ENCODE data around the gene SPATA2L.

The SPATA2L gene

DNA sequence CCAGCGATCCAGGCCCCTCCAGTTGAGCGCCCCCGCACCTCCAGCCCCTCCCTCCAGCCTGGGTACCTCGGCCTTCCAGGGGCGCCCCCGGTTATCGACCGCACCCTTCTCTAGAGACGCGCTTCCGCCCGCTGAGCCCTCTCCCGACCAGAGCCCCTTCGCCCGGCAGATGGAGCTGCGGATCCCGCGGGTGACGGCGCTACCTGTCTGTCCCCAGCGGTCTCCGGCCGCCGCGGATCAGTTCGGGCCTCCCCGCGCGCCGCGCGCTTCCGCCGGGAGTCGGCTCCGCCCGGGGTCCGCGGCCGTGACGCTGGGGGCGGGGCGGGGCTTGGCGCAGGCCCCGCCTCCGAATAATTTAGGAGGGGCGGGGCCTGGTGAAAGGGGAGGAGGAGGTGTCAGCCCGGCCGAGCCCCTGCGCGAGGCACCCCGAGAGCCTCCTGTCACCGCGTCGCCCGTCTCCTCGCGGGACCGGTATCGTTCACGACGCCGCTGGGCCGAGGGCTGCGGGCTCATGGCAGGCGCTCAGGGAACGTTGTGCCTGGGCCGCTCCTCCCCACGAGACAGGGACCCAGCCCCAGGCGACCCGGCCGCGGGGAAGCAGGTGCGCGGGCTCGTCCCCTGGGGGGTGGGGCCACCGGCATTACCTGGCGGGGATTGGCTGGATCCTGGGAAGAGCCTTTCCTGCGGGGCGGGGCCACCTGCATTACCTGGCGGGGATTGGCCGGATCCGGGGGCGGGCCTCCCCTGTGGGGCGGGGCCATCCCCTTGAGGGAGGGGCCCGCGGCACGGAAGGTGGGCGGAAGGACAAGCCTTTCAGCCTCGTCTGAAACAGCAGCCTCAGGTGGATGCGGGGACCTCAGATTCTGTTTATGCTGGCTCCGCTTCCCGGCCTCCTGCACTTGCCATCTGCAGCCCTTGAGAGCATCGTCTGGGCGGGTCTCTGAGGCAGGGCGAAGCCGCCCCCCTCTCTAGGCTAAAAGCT lies at the start of gene SPATA2L:
Gene SPATA2L (minus strand): TSS at position 281 of the 982 bp plus-strand sequence. CDS start 473 bp downstream, outside the sequence.
- DNase-seq (ENCODE audit: low read depth in 2 of 2), result peak; percentile 93 to 94

DNA sequence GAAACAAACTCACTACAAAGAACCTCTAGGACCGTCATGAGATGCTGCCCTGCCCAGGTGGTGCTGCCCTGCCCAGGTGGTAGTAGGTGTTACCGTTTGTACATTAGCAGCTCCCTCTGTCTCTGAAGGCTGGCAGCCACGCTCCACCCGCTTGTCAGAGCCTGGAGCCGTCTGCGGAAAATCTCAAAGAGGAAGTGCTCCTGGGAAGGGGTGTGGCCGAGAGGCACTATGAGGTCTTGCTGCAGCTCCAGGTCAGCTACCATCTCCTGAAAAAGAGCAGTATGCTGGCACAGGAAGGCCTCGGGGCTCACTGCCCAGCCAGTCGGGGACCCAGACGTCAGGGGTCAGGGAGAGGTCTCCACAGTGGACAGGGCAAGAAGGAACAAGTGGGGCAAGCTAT lies 48.1 kb upstream of the SPATA2L start:
- DNase-seq (ENCODE audit: low read depth in 2 of 2), result no peak

DNA sequence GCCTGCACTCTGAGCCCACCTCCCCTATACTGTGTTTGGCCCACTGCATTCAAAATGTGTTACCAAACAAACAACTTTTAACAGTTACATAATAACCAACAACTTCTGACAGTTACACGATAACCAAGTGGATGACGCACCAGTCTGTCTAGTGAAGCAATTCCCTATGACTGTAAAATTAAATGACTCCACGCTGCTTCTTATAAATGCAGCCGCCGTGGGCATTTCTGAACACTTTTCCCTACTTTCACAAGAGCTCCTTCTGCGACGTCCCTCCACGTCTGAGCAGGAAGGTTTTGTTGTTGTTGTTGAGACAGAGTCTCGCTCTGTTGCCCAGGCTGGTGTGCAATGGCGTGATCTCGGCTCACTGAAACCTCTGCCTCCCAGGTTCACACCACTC lies 47.4 kb upstream of the SPATA2L start:
- DNase-seq (ENCODE audit: low read depth in 2 of 2), result no peak

GRCh38 chr16:89748076-89748475 lies 46.6 kb upstream of the SPATA2L start:
- DNase-seq (ENCODE audit: low read depth in 2 of 2), result no peak

GRCh38 chr16:89746043-89746442 lies 44.5 kb upstream of the SPATA2L start:
- DNase-seq (ENCODE audit: low read depth in 2 of 2), result no peak

- no peak for DNase-seq (ENCODE audit: low read depth in 2 of 2)
Observed at GRCh38 chr16:89744813-89745212, 43.3 kb upstream of the SPATA2L start.

DNA sequence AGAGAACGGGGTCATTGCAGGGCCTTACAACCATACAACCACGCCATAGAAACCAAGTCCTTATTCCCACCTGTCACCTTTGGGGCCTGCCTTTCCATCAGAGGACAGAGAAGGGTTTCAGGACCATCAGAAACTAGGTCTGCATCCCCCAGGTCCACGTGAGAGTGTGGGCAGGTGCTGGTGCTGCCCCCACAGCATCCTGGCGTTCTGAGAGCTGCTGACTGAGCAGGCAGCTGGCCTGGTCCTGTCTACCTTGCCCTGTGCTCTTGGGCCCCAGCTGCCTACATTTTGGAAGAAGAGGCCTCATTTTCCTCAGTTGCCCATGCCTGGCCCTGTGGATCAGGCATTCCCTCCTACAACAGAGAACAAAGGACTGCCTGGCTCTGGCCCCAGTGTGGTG lies 41.4 kb upstream of the SPATA2L start:
- no peak for DNase-seq (ENCODE audit: low read depth in 2 of 2)

DNA sequence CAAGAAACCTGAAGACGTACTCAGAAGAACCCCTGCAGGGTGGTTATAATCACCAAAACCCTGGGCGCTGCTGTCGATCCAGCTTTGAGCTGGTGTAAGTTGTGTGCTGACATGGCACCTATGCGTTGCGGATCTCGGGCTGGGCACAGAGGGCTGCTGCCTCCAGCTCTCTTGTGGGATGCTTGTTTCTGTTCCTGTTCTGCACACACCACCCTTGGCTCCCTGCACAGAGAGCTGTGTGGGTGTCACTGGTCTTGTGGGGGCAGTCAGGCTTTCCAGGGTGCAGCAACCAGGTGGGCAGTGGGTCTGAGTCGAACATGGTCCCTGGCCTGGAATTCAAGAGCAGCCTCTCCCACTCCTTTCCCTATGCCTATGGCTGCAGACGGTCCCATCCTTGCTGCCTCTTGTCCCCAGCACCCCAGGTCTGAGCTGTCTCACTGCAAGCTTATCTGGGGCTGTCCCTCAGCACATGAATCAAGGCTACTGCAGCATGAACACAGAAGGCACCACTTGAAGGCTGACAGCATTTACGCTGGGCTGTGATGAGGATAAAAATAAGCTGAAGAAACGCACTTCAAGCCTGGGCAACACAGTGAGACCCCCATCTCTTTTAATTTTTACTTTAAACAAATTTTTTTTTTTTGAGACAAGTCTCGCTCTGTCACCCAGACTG lies 40.0 kb upstream of the SPATA2L start:
- DNase-seq (ENCODE audit: low read depth in 2 of 2), result no peak

- no peak for DNase-seq (ENCODE audit: low read depth in 2 of 2)
Observed at GRCh38 chr16:89739383-89739782, 37.9 kb upstream of the SPATA2L start.

- DNase-seq (ENCODE audit: low read depth in 2 of 2), result no peak
Observed at GRCh38 chr16:89738538-89739317, 37.2 kb upstream of the SPATA2L start.

DNA sequence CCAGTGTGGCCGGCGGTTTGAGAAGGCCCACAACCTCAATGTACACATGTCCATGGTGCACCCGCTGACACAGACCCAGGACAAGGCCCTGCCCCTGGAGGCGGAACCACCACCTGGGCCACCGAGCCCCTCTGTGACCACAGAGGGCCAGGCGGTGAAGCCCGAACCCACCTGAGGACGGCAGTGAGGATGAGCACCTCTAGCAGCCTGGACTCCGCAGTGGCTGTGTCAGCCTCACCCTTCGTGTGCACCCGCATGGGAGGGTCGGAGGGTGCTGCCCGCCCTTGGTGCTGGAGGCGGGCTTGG lies 36.5 kb upstream of the SPATA2L start:
- DNase-seq (ENCODE audit: low read depth in 2 of 2), result no peak

DNA sequence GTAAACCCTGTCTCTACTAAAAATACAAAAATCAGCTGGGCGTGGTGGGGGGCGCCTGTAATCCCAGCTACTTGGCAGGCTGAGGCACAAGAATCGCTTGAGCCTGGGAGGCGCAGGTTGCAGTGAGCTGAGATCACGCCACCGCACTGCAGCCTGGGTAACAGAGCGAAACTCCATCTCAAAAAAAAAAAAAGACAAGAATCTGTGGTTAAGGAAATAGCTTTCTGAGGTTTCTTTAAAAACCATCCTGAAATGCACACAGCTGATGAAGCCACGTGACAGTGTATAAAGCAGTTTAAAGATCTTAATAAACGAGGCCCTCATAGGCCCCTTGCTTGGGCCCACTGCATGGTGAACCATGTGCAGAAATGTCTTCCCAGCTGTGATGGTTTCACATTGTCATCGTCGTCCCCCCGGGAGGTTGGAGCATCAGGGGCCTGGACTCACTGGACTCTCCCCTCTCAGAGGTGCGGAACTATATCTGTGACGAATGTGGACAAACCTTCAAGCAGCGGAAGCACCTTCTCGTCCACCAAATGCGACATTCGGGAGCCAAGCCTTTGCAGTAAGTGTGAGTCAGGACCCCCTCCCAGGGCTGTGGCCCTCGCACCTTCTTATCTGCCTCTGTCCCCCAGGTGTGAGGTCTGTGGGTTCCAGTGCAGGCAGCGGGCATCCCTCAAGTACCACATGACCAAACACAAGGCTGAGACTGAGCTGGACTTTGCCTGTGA lies 36.0 kb upstream of the SPATA2L start:
- no peak for DNase-seq (ENCODE audit: low read depth in 2 of 2)

DNA sequence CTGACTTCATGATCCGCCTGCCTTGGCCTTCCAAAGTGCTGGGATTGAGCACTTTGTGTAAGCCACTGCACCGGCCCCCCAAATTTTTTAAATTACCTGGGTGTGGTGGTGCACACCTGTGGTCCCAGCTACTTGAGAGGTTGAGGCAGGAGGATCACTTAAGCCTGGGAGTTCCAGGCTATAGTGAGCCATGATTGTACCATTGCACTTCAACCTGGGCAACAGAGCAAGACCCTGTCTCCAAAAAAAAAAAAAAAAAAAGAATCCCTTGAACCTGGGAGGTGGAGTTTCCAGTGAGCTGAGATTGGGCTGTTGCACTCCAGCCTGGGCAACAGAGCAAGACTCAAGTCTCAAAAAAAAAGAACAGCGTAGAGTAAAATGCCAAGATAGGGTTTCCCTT lies 35.0 kb upstream of the SPATA2L start:
- no peak for DNase-seq (ENCODE audit: low read depth in 2 of 2)

GRCh38 chr16:89733792-89734191 lies 32.3 kb upstream of the SPATA2L start:
- no peak for DNase-seq (ENCODE audit: low read depth in 2 of 2)

DNA sequence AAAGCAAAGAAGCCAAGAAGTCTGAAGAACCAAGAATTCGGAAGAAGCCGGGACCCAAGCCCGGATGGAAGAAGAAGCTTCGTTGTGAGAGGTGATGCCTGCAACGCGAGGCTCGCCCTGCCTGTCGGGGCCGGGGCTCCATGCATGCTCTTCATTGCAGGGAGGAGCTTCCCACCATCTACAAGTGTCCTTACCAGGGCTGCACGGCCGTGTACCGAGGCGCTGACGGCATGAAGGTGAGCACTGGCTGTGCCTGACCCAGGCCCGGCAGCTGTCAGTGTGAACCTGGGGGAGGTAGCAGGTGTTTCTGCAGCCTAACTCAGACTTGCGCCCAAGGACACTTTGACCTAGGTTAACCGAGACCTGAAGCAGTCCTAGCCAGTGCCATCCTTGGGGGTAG lies 31.8 kb upstream of the SPATA2L start:
- DNase-seq (ENCODE audit: low read depth in 2 of 2), result no peak

GRCh38 chr16:89732918-89733242 lies 31.4 kb upstream of the SPATA2L start:
- DNase-seq (ENCODE audit: low read depth in 2 of 2), result no peak

DNA sequence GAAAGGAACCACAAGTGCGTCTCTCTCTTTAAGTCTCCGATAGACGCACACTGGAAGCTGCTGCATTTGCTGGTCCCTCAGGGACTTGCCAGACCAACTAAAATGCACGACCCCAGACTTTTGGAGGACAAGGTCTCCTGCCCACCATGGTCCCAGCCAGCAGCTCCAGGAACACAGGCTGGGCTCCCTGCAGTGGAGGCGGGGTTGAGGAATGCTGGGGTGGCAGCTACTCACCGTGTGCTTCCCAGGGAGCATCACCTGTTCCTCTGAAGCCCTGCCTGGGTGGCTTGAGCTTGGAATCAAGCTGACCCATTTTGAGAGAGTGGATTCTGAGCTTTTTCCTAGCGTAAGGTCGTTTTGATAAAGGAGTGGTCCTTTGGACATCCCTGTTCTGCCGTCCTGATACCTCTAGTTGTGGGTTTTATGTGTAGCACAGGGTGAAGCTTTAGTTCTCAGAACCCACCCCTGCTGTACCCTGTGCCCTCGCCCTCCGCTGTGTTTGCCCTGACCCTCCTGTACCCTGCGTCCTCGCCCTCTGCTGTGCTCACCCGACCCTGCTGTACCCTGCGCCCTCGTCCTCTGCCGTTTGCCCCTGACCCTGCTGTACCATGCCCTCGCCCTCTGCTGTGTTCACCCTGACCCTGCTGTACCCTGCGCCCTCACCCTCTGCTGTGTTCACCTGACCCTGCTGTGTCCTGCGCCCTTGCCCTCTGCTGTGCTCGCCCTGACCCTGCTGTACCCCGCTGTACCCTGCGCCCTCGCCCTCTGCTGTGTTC lies 30.8 kb upstream of the SPATA2L start:
- no peak for DNase-seq (ENCODE audit: low read depth in 2 of 2)

DNA sequence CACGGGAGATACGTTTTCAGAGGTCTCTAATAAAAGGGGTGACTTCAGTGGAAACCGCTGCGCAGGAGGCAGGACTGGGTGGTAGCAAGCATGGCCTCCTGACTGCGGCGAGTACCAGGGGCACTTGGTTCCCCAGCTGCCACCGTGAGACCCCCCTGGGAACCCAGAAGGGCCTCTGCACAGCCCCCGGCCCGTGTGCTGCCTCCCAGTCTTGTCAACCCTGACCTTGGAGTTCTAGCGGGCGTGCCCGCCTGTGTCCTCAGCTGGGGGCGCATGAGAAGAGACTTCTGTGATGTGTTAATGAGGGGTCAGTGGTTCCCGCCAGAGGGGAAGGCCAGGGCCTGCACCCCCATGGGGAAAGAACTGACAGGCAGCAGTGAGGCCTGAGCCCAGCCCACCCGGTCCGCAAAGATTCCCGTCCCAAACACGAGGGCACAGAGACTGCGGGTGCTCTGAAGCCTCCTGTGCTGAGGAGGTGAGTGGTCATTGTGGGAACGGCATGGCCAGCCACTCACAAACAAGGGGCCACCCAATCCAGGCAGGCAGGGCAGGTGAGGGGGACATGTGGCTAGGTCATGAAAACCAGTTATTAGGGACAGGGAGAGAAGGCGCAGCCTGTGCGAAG lies 29.2 kb upstream of the SPATA2L start:
- no peak for DNase-seq (ENCODE audit: low read depth in 2 of 2)

- DNase-seq (ENCODE audit: low read depth in 2 of 2), result no peak
Observed at GRCh38 chr16:89729863-89730593, 28.5 kb upstream of the SPATA2L start.

- DNase-seq (ENCODE audit: low read depth in 2 of 2), result no peak
Observed at GRCh38 chr16:89729293-89729692, 27.8 kb upstream of the SPATA2L start.
